Activated CD4-positive, CD25-positive, alpha-beta regulatory T cell (primary cell): ENCODE data around the gene RPS25.
"Not testable (repeated sequence)": the region's sequence is repeated elsewhere in the genome, so short reads cannot be mapped to it uniquely, and the experiment has no call there.

Experiments
- DNase-seq, 4 experiments: peaks; one replicate each; lab custom pipeline; 2025; lab: John Stamatoyannopoulos, UW

The RPS25 gene

GRCh38 chr11:119038884-119039283 lies 20.7 kb upstream of the RPS25 start:
- DNase-seq: no peak

DNA sequence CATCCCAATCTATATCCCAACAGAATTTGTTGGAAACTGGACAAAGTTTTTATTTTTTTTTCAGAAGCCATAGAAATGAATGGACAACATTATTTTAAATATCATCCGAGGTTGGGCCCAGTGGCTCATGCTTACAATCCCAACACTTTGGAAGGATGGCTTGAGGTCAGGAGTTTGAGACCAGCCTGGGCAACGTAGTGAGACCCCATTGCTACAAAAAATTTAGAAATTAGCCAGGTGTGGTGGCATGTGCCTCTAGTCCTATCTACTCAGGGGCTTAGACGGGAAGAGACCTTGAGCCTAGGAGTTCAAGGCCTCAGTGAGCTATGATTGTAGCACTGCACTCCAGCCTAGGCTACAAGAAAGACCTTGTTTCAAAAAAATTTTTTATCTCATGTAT lies 16.7 kb upstream of the RPS25 start:
- DNase-seq: no peak

GRCh38 chr11:119033421-119033820 lies 15.3 kb upstream of the RPS25 start:
- DNase-seq: not testable (repeated sequence)

DNA sequence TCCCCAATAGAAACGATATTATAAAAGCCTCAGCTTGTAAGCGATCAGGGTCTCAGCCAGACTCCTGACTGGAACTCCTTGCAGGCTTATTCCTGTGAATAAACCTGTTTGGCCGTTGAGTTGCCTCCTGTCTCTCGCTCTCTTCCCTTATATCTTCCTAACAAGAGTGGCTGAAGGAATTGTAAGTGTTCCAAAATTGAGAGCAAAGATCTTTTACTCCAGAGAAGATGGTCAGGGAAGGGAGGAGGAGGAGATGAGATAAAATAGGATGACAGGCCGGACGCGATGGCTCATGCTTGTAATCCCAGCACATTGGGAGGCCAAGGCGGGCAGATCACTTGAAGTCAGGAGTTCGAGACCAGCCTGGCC lies 13.8 kb upstream of the RPS25 start:
- DNase-seq: no peak

DNA sequence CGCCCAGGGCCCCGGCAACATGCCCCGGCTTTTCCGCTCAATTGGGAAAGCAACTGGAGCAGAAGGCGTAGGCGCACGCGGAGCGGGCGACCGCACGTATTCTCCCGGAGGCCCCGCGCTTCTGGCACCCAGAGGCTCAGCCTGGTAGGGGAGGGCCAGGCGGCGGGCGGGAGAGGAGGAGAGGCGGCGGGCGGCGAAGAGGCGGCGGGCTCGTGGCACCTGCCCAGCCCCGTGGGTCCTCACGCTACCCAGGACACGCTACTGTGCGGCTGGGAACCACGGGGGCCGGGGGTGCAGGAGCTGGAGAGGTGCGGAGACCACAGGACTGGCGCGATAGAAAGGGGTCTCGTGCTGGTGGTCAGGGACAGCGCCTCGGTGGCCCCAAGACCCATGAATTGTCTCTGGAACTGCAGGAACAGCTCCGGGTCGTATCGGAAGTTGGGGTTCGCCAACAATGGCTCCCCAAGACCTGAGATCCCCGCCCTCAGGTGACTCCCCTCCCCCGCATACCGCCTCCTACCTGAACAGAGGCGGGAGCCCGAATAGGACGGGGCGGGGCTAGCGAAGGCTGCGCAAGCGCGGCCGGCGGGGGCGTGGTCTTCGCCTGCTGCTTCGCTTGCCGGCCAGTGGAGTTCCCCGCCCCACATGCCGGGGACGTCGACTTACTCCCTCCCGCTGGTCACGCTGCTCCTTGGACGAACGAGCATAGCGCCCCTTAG lies 12.3 kb upstream of the RPS25 start, which contains the start of gene SLC37A4:
Gene SLC37A4, minus strand, starts transcription at position 549 of the 719 bp plus-strand sequence.
- peak; percentile 91 to 98 (median 96) for DNase-seq

DNA sequence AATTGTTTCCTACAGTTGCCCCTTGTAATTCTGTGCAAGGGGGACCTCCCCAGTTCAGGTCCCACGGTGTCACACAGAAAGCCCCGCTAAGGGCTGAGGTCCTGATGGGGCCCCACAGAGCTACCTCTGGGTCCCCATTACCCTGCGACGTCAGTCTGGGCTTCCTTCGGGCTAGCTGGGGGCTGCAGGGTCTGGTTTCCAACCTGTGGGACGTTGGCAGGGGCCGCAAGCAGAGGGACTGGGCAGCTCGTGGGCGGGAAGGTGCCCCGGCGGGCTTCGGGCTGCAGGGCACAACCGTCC lies 11.8 kb upstream of the RPS25 start:
- no peak for DNase-seq

GRCh38 chr11:119029340-119030028 lies 11.3 kb upstream of the RPS25 start:
- DNase-seq: no peak

DNA sequence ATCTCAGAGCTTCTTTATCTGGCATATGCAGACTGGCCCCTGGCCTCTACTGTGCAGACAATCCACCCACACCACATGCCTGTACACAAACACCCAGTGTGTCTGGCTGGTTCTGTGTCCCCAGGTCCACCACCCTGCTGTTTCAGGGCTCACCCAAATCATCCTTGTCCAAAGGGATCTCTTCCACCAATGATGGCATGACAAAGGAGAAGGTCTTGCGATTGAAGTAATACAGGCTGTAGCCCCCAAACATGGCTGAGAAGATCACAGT lies 10.9 kb upstream of the RPS25 start:
- no peak for DNase-seq

DNA sequence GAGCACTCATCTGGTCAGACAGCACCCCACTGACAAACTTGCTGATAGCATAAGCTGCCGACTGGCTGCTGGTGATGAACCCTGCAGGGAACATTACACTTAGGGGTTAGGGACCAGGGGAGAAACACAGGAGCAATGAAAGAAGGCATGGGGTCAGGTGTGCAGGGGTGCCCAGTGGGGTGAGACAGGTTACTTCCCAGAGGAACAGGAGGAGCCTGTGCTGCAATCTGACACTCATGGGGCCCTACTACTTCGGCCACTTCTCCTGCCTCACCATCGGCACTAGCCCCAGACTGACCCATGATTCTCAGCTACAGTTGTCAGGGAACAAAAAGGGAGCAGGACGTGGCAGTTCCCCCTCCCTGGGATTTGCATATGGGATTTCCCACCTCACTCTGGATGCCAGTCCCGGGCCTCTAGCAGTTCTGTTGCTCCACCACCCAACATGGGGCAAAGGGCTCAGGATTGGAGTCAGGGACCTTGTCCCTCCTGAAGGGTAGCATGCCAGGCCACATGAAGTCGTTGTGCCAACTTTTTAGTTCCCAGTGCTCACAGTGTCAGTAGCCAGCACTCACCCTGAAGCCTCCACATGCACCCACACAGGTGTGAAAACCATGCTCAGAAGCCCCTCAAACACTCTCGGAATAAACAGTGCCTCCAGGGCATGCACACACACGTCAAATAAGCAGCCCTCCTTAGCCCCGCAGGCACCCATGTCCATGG lies 10.4 kb upstream of the RPS25 start:
- DNase-seq: no peak

GRCh38 chr11:119027561-119028345 lies 9.6 kb upstream of the RPS25 start:
- DNase-seq: no peak

DNA sequence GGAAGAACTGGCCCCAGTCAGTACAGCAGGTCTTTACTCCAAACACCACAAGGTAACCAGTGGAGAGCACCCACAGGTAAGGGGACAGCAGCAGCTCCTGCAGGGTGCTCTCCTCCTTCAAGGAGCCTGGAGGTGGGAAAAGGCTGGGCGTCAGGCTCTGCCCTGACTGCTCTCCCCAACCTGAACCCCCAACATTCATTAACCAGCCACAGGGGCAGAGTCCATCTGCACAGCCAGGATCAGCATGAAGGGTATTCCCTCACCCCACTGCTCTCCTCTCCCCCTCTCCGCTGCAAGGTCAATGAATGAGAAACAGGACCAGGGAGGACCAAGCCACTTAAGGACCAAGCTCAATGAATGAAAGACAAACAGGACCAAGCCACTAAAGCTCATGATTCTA lies 8.8 kb upstream of the RPS25 start:
- DNase-seq: no peak

DNA sequence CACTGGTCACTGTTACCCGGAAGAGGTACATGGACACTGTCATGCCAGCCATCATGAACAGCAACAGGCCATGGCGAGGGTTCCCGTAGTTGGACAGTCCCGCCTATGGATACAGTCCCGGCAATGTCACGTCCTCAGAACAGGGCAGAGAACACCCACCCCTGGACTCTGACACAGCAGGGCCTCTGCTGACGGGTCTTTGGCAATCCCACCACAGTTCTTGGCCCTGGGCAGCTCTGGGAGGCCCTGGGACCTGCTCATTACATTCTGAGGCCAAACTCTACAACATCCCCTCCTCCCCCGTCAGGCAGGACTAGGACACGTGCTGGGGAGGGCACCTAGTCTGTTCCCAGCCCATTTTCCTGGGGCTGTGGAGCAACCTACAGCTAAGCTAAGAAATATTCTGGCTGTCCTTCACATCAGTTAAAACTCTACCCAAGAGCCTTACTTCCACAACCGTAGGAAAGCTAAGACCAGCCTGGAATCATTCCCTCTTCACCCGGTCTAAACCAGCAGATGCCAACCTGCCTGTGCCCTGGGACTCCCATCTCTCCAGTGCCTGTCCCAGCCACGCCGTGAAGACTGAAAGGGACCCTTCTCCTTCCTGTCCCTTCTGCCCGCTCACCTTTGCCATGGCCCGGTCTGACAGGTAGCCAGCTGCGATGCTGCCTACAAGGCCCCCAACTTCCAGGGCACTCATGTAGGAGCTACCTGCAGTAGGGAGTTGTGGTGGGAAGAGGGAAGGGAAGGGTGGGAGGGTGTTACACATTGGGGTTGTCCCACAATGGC lies 8.0 kb upstream of the RPS25 start:
- no peak for DNase-seq

DNA sequence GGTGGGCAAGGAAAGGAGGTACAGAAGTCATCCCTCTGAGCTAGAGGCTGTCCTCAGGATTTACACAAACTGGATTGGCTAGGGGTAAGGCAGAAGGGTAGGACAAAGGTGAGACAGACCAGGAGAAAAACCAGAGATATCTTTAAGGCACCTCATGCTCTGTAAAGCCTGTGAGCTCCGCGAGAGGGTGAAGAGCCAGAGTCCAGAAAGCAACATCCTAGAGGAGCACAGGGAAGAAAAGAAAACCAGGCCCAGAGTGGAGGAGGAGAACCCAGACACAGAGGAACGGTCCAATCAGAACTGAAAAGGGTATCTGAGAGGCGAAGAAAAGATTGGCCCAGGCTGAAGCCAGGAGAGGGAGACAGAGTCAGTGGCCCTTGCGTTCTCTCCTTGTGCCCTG lies 7.4 kb upstream of the RPS25 start:
- DNase-seq: no peak

- no peak for DNase-seq
Measured at GRCh38 chr11:119025099-119025473, 6.9 kb upstream of the RPS25 start.

- no peak for DNase-seq
Measured at GRCh38 chr11:119024430-119025098, 6.4 kb upstream of the RPS25 start.

- no peak for DNase-seq
Measured at GRCh38 chr11:119023741-119024140, 5.6 kb upstream of the RPS25 start.

GRCh38 chr11:119021631-119022030 lies 3.5 kb upstream of the RPS25 start:
- no peak for DNase-seq

DNA sequence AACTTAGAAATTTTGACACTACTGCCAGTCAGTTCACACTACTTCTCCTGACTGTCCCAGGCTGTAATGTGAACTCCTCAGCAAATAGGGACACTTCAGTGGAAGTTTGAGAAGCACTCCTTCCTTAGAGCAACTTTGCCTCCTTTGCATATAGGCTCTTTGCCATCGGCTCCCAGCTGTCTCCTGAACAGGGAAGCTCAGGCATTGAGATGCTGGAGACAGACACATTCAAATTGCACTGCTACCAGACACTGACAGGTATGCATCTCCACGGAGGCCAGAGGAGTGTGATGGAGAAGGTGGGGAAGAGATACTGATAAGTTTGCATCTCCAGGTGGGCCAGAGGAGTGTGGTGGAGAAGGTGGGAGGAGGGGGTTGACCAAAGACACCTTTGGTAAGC lies 1.9 kb upstream of the RPS25 start:
- DNase-seq: no peak

- not testable (repeated sequence) for DNase-seq
Measured at GRCh38 chr11:119017377-119017776, 766 bp downstream of the RPS25 start.

GRCh38 chr11:119016216-119017009 lies 1.7 kb downstream of the RPS25 start:
- DNase-seq: no peak
